HCT116 (cell line): ENCODE data around the gene IQGAP2.

Source experiments
- CTCF ChIP-seq, 3 experiments: fragments of 200-600 bp in 1 of 3; sonication (generic) in 1 of 3; IDR thresholded peaks in 2 of 3; conservative IDR thresholded peaks in 1 of 3; 2 replicates each; pipeline ENCODE4 v1.5.1; 2012 to 2017; ENCODE audit warnings: low read depth in 2 of 3, low read length in 2 of 3, antibody characterized with exemption in 1 of 3, borderline replicate concordance in 1 of 3, control low read depth in 1 of 3, mild to moderate bottlenecking in 1 of 3, mixed read lengths in 1 of 3, mixed run types in 1 of 3, moderate library complexity in 1 of 3; ENCODE audit not compliant: insufficient read depth in 1 of 3
- EZH2 ChIP-seq: fragments of 200-600 bp; sonication (generic); IDR thresholded peaks from 2 replicates; pipeline ENCODE4 v1.6.1; 2017; ENCODE audit warnings: antibody characterized with exemption, mixed run types
- POLR2A ChIP-seq: IDR thresholded peaks from 2 replicates; pipeline ENCODE4 v1.7.0; 2011; ENCODE audit warnings: borderline replicate concordance; ENCODE audit not compliant: insufficient read depth, insufficient read length; ENCODE audit errors: extremely low read depth
- RAD21 ChIP-seq: IDR thresholded peaks from 2 replicates; pipeline ENCODE4 v1.6.1; 2012; ENCODE audit warnings: low read depth, mild to moderate bottlenecking
- SIN3A ChIP-seq: IDR thresholded peaks from 2 replicates; pipeline ENCODE4 v1.6.1; 2012; ENCODE audit warnings: low read depth
- SP1 ChIP-seq: IDR thresholded peaks from 2 replicates; pipeline ENCODE4 v1.6.1; 2012; ENCODE audit warnings: low read depth
- TCF7L2 ChIP-seq: IDR thresholded peaks from 2 replicates; pipeline ENCODE4 v1.7.0; 2011; ENCODE audit warnings: borderline replicate concordance, inconsistent platforms; ENCODE audit not compliant: insufficient read depth, insufficient read length; ENCODE audit errors: extremely low read depth
- TF ChIP-seq, protein P1 (sequence below): IDR thresholded peaks from 2 replicates; pipeline ENCODE4 v1.6.1; 2011; ENCODE audit warnings: mild to moderate bottlenecking, low read length, moderate library complexity; ENCODE audit not compliant: insufficient replicate concordance; ENCODE audit errors: extremely low read depth
- TF ChIP-seq, protein P2 (sequence below): IDR thresholded peaks from 2 replicates; pipeline ENCODE4 v1.6.1; 2012; ENCODE audit warnings: low read depth

DNA sequence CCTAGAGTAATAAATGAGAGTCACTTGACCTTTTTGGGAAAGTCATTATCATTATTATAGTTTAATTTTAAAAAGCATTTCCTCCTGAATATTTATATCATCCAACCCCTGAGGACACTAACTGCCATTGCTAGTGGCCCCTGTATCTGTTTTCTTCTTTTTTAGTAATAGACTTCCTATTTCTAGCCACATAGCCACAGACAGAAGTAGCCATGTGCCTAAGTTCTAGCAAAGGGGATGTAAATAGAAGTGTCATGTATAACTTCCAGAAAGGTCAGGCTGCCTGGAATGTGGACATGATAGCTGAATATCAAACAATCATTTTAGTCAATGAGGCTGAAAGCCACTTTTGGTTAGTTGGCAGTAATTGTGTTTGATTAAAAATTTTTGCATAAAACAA, 37.5 kb upstream of the IQGAP2 start:
- TF ChIP-seq EZH2 (no peak), CTCF (IDR thresholded peaks at IDR 0.05 in 2 of 3, conservative IDR thresholded peaks at IDR 0.05 in 1 of 3; ENCODE audit: borderline replicate concordance in 1 of 3, insufficient read depth in 1 of 3, low read depth in 2 of 3, low read length in 2 of 3) (no peak), SP1 (no peak), RAD21 (no peak), SIN3A (no peak), TCF7L2 (no peak), POLR2A (no peak)
- TF ChIP-seq, protein P1, sequence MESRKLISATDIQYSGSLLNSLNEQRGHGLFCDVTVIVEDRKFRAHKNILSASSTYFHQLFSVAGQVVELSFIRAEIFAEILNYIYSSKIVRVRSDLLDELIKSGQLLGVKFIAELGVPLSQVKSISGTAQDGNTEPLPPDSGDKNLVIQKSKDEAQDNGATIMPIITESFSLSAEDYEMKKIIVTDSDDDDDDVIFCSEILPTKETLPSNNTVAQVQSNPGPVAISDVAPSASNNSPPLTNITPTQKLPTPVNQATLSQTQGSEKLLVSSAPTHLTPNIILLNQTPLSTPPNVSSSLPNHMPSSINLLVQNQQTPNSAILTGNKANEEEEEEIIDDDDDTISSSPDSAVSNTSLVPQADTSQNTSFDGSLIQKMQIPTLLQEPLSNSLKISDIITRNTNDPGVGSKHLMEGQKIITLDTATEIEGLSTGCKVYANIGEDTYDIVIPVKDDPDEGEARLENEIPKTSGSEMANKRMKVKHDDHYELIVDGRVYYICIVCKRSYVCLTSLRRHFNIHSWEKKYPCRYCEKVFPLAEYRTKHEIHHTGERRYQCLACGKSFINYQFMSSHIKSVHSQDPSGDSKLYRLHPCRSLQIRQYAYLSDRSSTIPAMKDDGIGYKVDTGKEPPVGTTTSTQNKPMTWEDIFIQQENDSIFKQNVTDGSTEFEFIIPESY: no peak
- TF ChIP-seq, protein P2, sequence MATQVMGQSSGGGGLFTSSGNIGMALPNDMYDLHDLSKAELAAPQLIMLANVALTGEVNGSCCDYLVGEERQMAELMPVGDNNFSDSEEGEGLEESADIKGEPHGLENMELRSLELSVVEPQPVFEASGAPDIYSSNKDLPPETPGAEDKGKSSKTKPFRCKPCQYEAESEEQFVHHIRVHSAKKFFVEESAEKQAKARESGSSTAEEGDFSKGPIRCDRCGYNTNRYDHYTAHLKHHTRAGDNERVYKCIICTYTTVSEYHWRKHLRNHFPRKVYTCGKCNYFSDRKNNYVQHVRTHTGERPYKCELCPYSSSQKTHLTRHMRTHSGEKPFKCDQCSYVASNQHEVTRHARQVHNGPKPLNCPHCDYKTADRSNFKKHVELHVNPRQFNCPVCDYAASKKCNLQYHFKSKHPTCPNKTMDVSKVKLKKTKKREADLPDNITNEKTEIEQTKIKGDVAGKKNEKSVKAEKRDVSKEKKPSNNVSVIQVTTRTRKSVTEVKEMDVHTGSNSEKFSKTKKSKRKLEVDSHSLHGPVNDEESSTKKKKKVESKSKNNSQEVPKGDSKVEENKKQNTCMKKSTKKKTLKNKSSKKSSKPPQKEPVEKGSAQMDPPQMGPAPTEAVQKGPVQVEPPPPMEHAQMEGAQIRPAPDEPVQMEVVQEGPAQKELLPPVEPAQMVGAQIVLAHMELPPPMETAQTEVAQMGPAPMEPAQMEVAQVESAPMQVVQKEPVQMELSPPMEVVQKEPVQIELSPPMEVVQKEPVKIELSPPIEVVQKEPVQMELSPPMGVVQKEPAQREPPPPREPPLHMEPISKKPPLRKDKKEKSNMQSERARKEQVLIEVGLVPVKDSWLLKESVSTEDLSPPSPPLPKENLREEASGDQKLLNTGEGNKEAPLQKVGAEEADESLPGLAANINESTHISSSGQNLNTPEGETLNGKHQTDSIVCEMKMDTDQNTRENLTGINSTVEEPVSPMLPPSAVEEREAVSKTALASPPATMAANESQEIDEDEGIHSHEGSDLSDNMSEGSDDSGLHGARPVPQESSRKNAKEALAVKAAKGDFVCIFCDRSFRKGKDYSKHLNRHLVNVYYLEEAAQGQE: no peak
